Measurements from ENCODE around the gene VAT1L.

- TF ChIP-seq CTCF (IDR thresholded peaks at IDR 0.05): no peak
- TF ChIP-seq POLR2A (IDR thresholded peaks at IDR 0.05): no peak
These were observed 129.6 kb downstream of the VAT1L start for GRCh38 chr16:77917971-77918370.

All from right lobe of liver (tissue), 4 donors.